Measurements from ENCODE around the gene CLASP1.

DNA sequence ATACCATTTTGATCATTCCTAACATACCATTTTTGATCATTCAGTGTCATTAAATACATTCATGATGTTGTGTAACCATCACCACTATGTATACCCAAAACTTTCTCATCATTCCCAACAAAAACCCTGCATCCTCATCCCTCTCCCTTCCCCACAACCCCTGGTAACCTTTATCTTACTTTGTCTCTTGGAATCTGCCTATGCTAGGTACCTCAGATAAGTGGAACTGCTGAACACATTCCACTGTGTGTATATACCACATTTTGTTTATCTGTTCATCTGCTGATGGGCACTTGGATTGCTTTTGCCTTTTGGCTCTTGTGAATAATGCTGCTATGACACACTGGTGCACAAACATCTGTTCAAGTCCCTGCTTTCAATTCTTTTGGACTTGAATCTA lies 280.4 kb downstream of the CLASP1 start:
- TF ChIP-seq POLR2AphosphoS5 (IDR thresholded peaks at IDR 0.05; ENCODE audit: low read depth) = no peak
- no peak for TF ChIP-seq CTCF (IDR thresholded peaks at IDR 0.05; ENCODE audit: insufficient read depth, low read length)
- TF ChIP-seq REST (IDR thresholded peaks at IDR 0.05; ENCODE audit: insufficient replicate concordance, low read depth) = no peak
- no peak for TF ChIP-seq GABPA (IDR thresholded peaks at IDR 0.05; ENCODE audit: low read depth)
- TF ChIP-seq SPI1 (IDR thresholded peaks at IDR 0.05; ENCODE audit: borderline replicate concordance, low read depth) = no peak

All from HL-60 (cell line).